ENCODE results near the gene MZT2B. TPM values are rescaled to one million over a fixed set of nuclear protein-coding genes. Genes with fewer than 3 reads are reported as not detected.
"Not testable (repeated sequence)": the region's sequence is repeated elsewhere in the genome, so short reads cannot be mapped to it uniquely, and the experiment has no call there.

Gene MZT2B, protein sequence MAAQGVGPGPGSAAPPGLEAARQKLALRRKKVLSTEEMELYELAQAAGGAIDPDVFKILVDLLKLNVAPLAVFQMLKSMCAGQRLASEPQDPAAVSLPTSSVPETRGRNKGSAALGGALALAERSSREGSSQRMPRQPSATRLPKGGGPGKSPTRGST
- total RNA-seq = 100 to 1,000 TPM in 2 of 4 donors, 10 to 100 TPM in 2; 66.4 to 113 (median 103) TPM

DNA sequence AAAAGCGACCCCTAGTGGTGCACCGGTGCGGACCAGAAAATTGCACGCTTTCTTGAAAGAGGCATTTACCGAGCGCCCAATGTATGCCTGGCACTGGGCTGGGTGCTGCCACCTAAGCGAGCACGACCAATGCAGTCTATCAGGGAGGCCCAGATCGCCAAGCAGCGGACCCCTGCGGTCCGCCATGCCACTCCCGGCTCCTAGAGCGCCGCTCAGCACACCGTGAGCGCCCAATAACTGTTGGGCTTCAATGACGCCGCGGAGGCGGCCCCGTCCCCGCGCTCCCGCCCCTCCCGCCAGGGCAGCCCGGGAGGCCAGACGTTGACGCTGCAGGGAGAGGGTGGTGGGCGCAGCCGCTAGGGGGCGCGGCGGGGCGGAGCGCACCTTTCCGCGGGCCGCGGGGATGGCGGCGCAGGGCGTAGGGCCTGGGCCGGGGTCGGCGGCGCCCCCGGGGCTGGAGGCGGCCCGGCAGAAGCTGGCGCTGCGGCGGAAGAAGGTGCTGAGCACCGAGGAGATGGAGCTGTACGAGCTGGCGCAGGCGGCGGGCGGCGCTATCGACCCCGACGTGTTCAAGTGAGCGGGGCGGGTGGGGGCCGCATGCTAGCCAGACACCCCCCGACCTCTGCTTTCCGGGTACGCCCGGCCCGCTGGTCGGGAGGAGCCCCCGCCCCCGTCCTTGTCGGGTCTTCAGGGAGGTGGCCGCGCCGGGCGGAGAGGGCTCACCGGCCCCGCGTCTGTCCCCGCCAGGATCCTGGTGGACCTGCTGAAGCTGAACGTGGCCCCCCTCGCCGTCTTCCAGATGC, at the start of gene MZT2B:
MZT2B (plus strand) TSS at position 383 of the 803 bp plus-strand sequence; CDS start at position 404, 21 bp downstream.
- H3K27me3 ChIP-seq, H3K36me3 ChIP-seq, H3K9me3 ChIP-seq: not testable (repeated sequence)
- WGBS = no CpG with 5 or more reads among the region's 86 CpGs
- Histone ChIP-seq H3K4me3 (peak within 1 kb of the TSS; percentile 98), H3K4me1 (peaks cover 24% of the 10 kb centered on the region), H3K27ac (peak within 1 kb of the TSS; percentile 90)
- TF ChIP-seq, protein P1, sequence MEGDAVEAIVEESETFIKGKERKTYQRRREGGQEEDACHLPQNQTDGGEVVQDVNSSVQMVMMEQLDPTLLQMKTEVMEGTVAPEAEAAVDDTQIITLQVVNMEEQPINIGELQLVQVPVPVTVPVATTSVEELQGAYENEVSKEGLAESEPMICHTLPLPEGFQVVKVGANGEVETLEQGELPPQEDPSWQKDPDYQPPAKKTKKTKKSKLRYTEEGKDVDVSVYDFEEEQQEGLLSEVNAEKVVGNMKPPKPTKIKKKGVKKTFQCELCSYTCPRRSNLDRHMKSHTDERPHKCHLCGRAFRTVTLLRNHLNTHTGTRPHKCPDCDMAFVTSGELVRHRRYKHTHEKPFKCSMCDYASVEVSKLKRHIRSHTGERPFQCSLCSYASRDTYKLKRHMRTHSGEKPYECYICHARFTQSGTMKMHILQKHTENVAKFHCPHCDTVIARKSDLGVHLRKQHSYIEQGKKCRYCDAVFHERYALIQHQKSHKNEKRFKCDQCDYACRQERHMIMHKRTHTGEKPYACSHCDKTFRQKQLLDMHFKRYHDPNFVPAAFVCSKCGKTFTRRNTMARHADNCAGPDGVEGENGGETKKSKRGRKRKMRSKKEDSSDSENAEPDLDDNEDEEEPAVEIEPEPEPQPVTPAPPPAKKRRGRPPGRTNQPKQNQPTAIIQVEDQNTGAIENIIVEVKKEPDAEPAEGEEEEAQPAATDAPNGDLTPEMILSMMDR (IDR thresholded peaks at IDR 0.05) = peak; percentile 59 to 94
- peak; percentile 86 to 91 for DNase-seq (ENCODE audit: low spot score in 2 of 2)

DNA sequence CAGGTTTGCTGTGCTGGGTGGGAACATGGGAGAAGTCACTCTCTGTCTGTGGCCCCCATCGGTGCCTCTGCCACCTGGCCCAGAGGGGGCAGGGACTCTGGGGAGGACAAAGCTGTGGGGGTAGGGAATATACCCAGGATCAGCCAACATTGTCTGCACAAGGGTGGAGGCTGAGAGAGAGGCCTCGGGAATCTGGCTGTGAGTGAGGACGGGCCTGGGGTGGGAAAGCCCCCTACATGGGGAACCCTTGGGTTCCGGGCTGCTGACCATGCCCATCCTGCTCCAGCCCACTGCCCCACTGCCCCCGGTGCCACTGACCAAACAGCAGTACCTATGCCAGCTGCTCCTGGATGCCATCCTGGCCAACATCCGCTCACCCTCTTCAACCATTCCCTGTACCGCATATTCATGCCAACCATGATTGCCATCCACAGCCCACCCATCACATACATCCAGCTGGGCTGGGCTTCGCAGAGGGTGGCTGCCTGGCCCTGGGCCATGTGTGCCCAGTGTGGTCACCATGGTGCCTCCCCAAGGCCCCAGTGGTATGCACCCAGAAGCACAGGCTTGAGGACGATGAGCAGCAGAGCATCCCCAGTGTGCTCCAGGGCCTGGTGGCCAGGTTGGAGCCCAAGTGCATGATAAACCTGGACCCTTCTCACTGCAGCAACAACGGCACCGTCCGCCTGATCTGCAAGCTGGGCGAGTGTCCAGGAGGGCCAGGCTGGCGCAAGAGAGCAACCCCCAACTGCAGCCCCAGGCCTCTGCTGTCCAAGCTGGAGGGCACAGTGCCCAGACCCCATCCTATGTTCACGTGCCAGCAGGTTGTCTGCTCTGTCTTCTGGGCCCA, 46.1 kb upstream of the MZT2B start:
- Histone ChIP-seq H3K36me3 (no peaks in the 10 kb centered on the region), H3K27ac (no peak overlapping the region), H3K9me3 (no peaks in the 10 kb centered on the region), H3K27me3 (peaks cover 3% of the 10 kb centered on the region), H3K4me1 (no peaks in the 10 kb centered on the region), H3K4me3 (no peak overlapping the region)
- WGBS = 87% methylated on average over 8 of the region's 15 CpGs
- peak in 1 of 2 donors; percentile 78 for DNase-seq (ENCODE audit: low spot score in 2 of 2)
- TF ChIP-seq, protein P1 (IDR thresholded peaks at IDR 0.05) = no peak
- TF ChIP-seq EP300 (IDR thresholded peaks at IDR 0.05) (no peak), POLR2AphosphoS5 (IDR thresholded peaks at IDR 0.05) (no peak), POLR2A (IDR thresholded peaks at IDR 0.05) (no peak)

DNA sequence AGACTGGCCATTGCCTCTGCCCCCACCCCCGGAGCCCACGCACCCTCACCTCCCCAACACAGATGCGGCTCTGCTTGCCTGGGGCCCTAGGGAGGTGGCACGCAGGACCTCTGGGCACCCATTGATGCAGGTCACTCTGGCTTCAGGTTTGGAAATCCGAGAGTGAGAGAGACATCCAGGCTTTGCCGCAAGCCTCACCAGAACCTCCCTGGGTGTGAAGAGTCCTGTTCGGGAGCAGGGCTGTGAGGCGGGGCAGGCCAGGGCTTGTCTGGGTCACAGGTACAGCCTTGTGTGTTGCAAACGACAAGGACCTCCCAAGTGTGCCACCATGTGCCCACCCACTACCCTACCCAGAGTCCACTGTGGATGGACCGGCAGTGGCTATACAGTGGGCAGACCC, 45.5 kb upstream of the MZT2B start:
- H3K27ac ChIP-seq; H3K4me3 ChIP-seq; H3K27me3 ChIP-seq; H3K36me3 ChIP-seq; H3K4me1 ChIP-seq; DNase-seq (ENCODE audit: low spot score in 2 of 2); H3K9me3 ChIP-seq: not testable (repeated sequence)
- no CpG with 5 or more reads among the region's 10 CpGs for WGBS

DNA sequence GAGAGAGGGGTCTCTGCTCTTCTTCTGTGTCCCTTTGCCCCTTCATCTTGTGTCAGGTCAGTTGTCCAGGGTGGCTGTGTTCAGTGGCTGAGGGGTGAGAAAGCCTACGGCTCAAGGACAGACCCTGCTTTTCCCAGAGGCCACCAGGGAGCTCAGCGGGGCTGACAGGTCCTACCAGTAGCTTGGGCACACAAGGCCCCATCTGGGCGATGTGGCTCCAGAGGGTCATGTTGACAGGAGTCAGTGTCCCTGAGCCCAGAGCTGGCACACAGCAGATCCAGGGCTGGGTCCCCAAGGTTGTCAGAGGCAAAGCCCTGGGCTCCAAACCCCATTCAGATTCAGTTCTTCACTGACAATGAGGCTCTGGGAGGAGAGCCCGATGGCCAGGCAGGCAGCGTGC, 44.9 kb upstream of the MZT2B start:
- not testable (repeated sequence) for H3K9me3 ChIP-seq, H3K36me3 ChIP-seq, H3K4me3 ChIP-seq, H3K27me3 ChIP-seq, H3K4me1 ChIP-seq, H3K27ac ChIP-seq
- 77% methylated on average over 3 of the region's 5 CpGs for WGBS
- peak in 1 of 2 donors; percentile 66 for DNase-seq (ENCODE audit: low spot score in 2 of 2)

DNA sequence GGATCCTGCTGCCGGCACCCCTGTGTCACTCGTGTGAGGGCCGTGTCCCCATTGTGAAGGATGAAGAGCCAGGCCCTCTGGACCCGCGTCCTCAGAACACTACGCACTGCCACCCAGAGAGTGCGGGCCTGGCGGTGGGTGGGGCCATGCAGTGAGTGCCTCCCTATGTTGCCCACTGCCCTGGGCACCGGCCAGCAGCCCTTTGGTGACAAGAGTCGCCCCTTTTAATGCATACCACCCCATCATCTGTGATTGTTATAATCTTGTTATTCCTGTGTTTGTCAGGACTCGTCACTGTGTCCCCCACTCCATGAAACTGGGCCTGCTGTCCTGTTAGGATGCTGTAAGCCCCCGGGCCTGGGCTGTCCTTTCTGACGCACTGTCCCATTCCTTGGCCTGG, 43.7 kb upstream of the MZT2B start:
- not testable (repeated sequence) for H3K4me1 ChIP-seq, H3K27ac ChIP-seq, H3K36me3 ChIP-seq, H3K9me3 ChIP-seq, H3K4me3 ChIP-seq, H3K27me3 ChIP-seq
- 80% methylated on average over 4 of the region's 13 CpGs for WGBS
- peak in 1 of 2 donors; percentile 26 for DNase-seq (ENCODE audit: low spot score in 2 of 2)

DNA sequence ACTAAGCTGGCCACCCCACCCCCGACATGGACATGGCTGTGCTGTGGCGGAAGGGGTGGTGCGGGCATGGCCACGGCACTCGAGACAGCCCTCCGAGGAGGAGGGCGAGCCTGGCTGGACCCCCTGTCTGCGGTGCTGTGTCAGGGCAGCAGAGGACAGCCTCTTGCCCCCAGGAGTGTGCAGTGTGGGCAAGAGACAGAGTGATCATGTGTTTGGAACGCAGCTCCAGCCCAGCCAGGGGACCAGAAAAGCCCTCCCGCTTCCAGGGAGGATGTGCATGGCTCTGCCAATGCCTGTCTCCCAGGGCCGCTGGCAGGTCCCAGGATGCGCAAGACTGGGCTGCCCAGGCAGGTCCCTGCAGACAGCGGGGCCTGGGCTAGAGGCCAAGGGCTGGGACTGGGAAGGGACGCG, 43.2 kb upstream of the MZT2B start:
- H3K4me1 ChIP-seq, H3K4me3 ChIP-seq, H3K27ac ChIP-seq, H3K27me3 ChIP-seq, H3K9me3 ChIP-seq, H3K36me3 ChIP-seq: not testable (repeated sequence)
- DNase-seq (ENCODE audit: low spot score in 2 of 2) = peak in 1 of 2 donors; percentile 34
- WGBS = no CpG with 5 or more reads among the region's 15 CpGs

DNA sequence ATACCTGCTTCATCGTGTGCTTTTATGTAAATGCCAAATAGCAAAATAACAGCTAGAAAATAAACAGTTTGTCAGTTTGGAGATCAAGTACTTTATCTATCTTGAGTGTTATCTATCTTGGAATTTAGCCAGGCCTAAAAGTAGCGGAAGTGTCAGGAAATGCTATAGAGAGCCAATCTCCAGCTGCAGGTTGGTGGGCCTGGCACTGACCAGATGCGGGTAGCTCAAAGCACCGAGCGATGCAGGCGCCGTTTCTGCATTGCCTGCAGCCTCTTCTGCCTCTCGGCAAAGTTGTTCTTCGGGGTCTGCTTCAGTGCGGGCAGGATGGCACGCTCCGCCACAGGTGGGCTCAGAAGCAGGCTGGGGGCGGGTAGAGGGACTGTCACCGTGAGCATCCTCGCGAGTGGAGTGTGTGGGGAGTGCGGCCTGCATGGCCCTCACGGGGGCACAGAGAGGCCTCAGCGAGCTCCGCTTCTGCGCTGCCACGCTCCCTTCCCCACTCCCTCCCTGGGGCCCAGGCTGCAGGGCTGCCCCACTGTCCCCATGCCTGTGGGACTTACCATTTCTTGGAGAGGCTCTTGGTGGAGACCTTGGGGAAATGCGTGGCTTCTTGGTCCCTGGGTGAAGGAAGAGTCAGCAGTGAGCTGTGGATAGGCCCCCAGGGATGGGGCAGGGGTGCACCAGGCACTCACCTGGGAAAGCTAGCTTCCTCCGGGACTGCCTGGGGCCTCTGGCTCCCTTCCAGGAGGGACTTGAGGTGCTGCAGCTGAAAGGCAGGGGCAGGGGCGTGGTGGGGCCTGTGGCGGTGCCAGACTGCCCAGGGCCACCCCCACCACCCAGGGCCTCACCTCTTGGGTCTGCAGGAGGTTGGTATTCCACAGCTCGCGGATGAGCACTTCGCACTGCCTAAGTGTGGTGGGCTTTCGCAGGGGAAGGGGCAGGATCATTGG, 42.5 kb upstream of the MZT2B start:
- WGBS = 62% methylated on average over 13 of the region's 30 CpGs
- not testable (repeated sequence) for H3K27ac ChIP-seq, H3K9me3 ChIP-seq, H3K4me3 ChIP-seq, H3K36me3 ChIP-seq, H3K4me1 ChIP-seq, H3K27me3 ChIP-seq
- peak in 1 of 2 donors; percentile 40 for DNase-seq (ENCODE audit: low spot score in 2 of 2)

DNA sequence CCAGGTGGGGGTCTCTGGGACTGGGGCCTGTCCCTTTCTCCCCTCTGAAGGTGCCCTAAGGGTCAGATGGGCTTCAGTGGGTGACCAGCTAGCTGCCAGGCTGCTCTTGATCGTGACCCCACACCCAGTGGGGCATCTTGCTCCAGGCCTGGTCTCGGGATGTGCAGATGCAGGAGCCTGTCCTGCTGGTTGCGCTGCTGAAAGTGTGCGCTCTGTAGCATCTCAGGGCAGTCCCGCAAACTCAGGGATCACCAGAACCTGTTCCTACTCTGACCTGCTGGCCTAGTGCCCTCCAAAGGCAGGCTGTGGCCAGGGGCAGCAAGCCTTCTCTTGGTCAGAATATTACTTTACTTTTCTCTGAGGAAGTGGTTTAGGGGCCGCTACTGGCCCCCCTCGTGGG, 41.5 kb upstream of the MZT2B start:
- H3K4me3 ChIP-seq, H3K27me3 ChIP-seq, H3K27ac ChIP-seq, H3K36me3 ChIP-seq, H3K9me3 ChIP-seq: not testable (repeated sequence)
- DNase-seq (ENCODE audit: low spot score in 2 of 2) = peak in 1 of 2 donors; percentile 38
- H3K4me1 ChIP-seq = peaks cover 14% of the 10 kb centered on the region
- no CpG with 5 or more reads among the region's 7 CpGs for WGBS

DNA sequence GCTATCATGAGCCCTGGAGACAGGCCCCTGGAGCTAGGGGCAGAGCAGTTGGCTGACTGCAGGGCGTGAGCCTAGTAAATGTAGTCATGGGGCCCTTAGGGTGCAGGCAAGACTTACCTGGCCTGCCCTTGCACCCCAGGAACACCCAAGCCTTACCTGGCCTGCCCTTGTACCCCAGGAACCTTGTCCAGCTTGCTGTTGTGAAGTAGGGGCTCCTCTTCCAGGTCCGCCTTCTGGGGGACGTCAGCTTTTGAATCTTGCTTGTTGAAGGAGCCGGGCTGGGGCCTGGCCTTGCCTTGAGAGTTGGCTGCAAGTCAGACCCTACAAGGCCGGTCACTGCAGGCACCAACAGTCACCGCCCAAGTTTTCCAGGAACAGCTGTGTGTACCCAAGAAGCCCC, 41.1 kb upstream of the MZT2B start:
- H3K27ac ChIP-seq, H3K36me3 ChIP-seq, H3K27me3 ChIP-seq, H3K9me3 ChIP-seq, H3K4me3 ChIP-seq: not testable (repeated sequence)
- peak in 1 of 2 donors; percentile 65 for DNase-seq (ENCODE audit: low spot score in 2 of 2)
- no CpG with 5 or more reads among the region's 6 CpGs for WGBS
- peaks cover 14% of the 10 kb centered on the region for H3K4me1 ChIP-seq

DNA sequence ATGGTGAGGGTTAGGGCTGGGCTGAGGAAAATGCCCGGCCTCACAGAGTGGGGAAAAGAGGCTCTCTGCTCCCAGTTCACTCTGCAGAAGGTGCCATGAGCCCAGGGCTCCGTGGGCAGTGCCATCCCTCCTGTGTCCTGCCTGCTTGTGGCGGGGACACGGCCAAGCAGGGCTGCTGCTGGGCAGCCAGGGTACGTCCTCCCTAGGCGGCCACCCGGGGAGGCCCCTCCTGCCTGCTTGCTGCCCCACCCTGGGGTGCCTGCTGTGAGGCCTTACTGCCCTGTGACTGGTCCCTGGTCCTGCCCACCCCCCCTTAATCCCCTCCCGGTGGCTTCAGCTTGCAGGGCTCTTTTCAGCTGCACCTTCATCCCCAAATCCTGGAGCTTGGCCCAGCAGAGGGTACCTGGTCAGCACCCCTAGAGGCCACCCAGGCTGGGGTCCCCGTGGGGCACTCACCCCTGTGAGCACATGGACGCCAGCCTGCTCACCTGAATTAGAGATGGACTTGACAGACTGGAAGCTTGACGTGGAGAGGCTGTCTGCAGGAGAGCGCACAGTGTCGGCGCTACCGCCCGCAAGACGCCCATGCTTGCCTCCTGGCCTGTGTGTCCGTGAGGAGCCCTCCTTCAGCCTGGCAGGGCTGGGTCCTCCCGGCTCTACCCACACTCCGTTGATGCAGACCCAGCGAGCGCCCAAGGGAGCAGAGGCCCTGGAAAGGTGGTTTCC, 40.3 kb upstream of the MZT2B start:
- peak in 1 of 2 donors; percentile 65 for DNase-seq (ENCODE audit: low spot score in 2 of 2)
- not testable (repeated sequence) for H3K27ac ChIP-seq
- no CpG with 5 or more reads among the region's 22 CpGs for WGBS

More for the DNA sequence above, 40.3 kb upstream of the MZT2B start:
- not testable (repeated sequence) for H3K36me3 ChIP-seq, H3K27me3 ChIP-seq, H3K9me3 ChIP-seq, H3K4me3 ChIP-seq
- H3K4me1 ChIP-seq = peaks cover 14% of the 10 kb centered on the region
